ENCODE results near the gene ANKH. TPM values are rescaled to one million over a fixed set of nuclear protein-coding genes. Genes with fewer than 3 reads are reported as not detected.
"Not testable (repeated sequence)": the region's sequence is repeated elsewhere in the genome, so short reads cannot be mapped to it uniquely, and the experiment has no call there.

The ANKH gene
- total RNA-seq, 2 experiments from 2014 or later, result 83.7 to 87.0 TPM

DNA sequence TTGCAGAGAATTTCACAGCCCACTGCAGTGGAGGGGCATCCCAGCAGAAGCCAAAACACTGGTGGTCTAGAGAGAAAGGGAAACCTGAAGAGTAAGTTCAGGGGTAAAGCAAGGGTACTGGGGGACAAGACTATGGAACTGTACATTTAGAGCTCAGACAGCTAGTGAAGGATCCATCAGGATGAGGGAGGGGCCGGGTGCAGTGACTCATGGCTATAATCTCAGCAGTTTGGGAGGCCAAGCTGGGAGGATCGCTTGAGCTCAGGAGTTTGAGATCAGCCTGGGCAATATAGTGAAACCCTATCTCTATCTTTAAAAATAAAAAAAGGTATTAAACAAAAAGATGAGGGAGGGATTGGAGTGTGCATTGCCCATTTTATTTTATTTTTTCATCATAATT lies 7.8 kb upstream of the ANKH start:
- H3K36me3 Mint-ChIP-seq (ENCODE audit: low read depth), result no peaks in the 10 kb centered on the region
- CTCF ChIA-PET, result no interaction called here
- H3K9me3 Mint-ChIP-seq, result no peaks in the 10 kb centered on the region
- no peak overlapping the region for H3K27ac Mint-ChIP-seq
- H3K27me3 Mint-ChIP-seq, result peaks cover 4% of the 10 kb centered on the region
- POLR2A ChIA-PET, result no interaction called here
- no peak for DNase-seq
- no peaks in the 10 kb centered on the region for H3K4me1 Mint-ChIP-seq
- no peak overlapping the region for H3K4me3 Mint-ChIP-seq

DNA sequence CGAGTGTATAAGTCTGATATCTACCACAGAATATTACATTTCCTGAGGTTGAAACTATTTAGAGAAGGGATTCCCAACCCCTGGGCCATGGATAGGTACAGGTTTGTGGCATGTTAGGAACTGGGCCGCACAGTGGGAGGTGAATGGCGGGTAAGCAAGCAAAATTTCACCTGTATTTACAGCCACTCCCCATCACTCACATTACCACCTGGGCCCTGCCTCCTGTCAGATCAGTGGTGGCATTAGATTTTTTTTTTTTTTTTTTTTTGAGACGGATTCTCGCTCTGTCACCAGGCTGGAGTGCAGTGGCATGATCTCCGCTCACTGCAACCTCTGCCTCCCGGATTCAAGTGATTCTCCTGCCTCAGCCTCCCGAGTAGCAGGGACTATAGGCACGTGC lies 6.6 kb upstream of the ANKH start:
- H3K36me3 Mint-ChIP-seq (ENCODE audit: low read depth); POLR2A ChIA-PET; H3K4me3 Mint-ChIP-seq: not testable (repeated sequence)

DNA sequence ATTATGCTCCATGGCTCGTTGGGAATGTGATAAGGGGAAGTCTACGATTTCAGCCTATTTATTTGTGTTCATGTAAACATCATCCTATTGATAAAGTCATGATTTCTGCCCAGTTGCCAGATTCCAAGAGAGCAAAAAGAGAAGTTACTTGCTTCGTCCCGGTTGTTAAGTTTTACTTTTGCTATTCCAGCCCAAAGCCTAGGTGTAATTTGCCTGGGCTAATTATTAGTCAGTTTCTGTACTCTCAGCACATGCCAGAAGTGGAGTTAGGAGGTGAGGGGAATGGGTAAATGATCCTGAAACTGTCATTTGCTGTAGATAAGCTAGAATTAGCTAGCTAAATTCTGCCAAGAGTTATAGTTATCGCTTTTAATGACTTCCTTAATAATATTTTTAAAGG lies 4.5 kb upstream of the ANKH start:
- no peaks in the 10 kb centered on the region for H3K9me3 Mint-ChIP-seq
- peaks cover 4% of the 10 kb centered on the region for H3K27me3 Mint-ChIP-seq
- CTCF ChIA-PET, result no interaction called here
- H3K4me1 Mint-ChIP-seq, result peaks cover 6% of the 10 kb centered on the region
- no peaks in the 10 kb centered on the region for H3K36me3 Mint-ChIP-seq (ENCODE audit: low read depth)
- no peak for DNase-seq
- no peak overlapping the region for H3K27ac Mint-ChIP-seq
- POLR2A ChIA-PET, result no interaction called here
- no peak overlapping the region for H3K4me3 Mint-ChIP-seq

More for the DNA sequence above, 6.6 kb upstream of the ANKH start:
- not testable (repeated sequence) for H3K9me3 Mint-ChIP-seq, DNase-seq, H3K27ac Mint-ChIP-seq, H3K4me1 Mint-ChIP-seq, H3K27me3 Mint-ChIP-seq
- CTCF ChIA-PET, result interaction anchor here (0.9 kb wide), 1 partner anchor 151 kb away, joined by 3 read pairs; no protein-coding TSS in a partner anchor

DNA sequence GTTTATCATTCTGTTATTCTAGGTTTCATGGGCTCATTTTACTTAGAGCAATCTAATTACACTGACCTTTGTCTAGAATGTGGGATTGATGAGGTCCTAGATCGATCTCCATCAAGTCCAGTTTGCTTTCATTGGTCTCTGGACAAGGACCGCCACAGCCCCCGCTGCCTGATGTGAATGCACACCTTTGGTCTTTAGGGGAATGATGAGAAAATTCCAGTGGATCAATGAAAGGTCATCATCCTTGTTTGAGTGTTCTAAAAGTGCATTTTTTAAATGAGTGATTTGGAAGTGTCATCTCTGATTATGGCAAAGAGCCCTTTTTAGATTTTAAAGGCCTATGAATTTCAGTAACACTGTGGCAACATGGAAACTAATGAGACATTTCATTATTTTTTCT lies 2.2 kb upstream of the ANKH start:
- peaks cover 4% of the 10 kb centered on the region for H3K27me3 Mint-ChIP-seq
- no peak for DNase-seq
- peaks cover 12% of the 10 kb centered on the region for H3K36me3 Mint-ChIP-seq (ENCODE audit: low read depth)
- CTCF ChIA-PET, result interaction anchor here (0.6 to 2.1 kb wide), 7 partner anchors 73 to 169 kb away, joined by 3 to 9 read pairs (median 4); no protein-coding TSS in a partner anchor
- peaks cover 24% of the 10 kb centered on the region for H3K4me1 Mint-ChIP-seq
- peak overlapping the region; percentile 36 for H3K4me3 Mint-ChIP-seq
- H3K27ac Mint-ChIP-seq, result no peak overlapping the region
- POLR2A ChIA-PET, result interaction anchor here (1.0 to 2.4 kb wide), 3 partner anchors 64 to 292 kb away, joined by 3 to 11 read pairs (median 3); no protein-coding TSS in a partner anchor
- H3K9me3 Mint-ChIP-seq, result no peaks in the 10 kb centered on the region

DNA sequence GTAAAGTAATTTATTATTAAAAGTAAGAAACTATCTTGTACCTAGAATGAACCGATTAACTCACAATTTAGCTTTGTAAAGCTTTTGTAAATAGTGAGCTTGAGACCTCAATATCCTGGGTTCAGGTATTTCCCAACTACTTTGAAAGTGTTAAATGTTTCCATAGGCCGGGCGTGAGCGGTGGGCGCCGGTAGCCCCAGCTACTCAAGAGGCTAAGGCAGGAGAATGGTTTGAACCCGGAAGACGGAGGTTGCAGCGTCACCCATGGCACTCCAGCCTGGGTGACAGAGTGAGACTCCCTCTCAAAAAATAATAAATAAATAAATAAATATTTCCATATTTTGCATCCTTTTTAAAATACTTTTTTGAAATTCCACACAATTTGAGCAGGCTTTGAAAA lies 1.5 kb upstream of the ANKH start:
- Mint-ChIP-seq H3K36me3 (ENCODE audit: low read depth) (peaks cover 14% of the 10 kb centered on the region), H3K4me3 (no peak overlapping the region), H3K9me3 (no peaks in the 10 kb centered on the region), H3K4me1 (peaks cover 26% of the 10 kb centered on the region), H3K27ac (no peak overlapping the region), H3K27me3 (peaks cover 4% of the 10 kb centered on the region)
- CTCF ChIA-PET, result interaction anchor here (0.6 to 2.1 kb wide), 11 partner anchors 7 to 198 kb away, joined by 3 to 9 read pairs (median 3); no protein-coding TSS in a partner anchor
- no peak for DNase-seq
- POLR2A ChIA-PET, result interaction anchor here (1.0 to 2.4 kb wide), 10 partner anchors 7 to 291 kb away, joined by 3 to 16 read pairs (median 3); no protein-coding TSS in a partner anchor

DNA sequence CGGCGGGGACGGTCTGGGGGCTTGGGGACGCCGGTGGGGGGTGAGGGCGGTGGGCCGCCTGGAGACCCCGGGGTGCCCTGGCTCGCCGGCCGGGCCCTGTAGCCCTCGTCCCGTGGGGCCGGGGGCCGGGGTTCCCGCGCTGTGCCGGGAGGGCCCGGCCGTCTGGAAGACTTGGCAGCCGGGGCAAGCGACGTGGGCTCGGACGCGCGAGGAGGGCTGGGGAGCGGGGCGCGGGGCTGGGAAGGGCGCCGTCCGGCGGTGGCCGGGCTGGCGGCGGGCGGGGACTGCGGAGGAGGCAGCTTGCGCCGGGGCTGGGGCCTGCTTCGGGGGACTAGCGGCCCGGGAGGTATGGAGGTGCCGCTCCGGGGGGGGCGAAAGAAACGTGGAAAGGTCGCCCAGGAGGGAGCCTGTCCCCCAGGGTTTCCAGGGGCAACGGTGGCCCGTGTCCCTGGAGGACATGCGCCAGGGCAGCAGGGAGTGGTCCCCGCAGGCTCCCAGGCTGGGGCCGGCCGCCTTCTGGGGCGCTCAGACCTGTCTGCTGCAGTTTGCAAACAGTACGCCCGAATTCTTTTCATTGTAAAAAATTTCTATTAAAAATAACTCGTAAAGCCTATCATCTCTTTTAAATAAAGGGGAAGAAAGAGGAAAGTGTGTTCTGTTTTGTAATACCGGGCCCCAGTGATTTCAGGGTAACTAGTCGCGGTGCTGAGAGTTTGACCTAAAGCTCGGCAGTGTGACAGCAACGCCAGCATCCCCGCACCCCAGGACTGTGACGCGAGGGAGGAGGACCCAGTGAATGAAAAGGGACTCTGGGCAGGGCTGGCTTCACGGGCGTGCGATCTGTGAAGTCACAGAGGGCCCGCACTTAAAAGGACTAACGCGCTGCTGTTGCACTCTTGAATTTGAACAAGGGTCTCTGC lies 752 bp upstream of the ANKH start:
- peaks cover 16% of the 10 kb centered on the region for H3K36me3 Mint-ChIP-seq (ENCODE audit: low read depth)
- peaks cover 30% of the 10 kb centered on the region for H3K4me1 Mint-ChIP-seq
- POLR2A ChIA-PET, result interaction anchor here (1.0 to 2.4 kb wide), 10 partner anchors 8 to 290 kb away, joined by 3 to 16 read pairs (median 3); no protein-coding TSS in a partner anchor
- CTCF ChIA-PET, result interaction anchor here (0.9 to 4.3 kb wide), 12 partner anchors 8 to 198 kb away, joined by 3 to 27 read pairs (median 4); no protein-coding TSS in a partner anchor
- peak overlapping the region; percentile 84 for H3K4me3 Mint-ChIP-seq
- peak overlapping the region; percentile 80 for H3K27ac Mint-ChIP-seq
- H3K27me3 Mint-ChIP-seq, result peaks cover 4% of the 10 kb centered on the region
- DNase-seq, result peak; percentile 65
- H3K9me3 Mint-ChIP-seq, result no peaks in the 10 kb centered on the region

DNA sequence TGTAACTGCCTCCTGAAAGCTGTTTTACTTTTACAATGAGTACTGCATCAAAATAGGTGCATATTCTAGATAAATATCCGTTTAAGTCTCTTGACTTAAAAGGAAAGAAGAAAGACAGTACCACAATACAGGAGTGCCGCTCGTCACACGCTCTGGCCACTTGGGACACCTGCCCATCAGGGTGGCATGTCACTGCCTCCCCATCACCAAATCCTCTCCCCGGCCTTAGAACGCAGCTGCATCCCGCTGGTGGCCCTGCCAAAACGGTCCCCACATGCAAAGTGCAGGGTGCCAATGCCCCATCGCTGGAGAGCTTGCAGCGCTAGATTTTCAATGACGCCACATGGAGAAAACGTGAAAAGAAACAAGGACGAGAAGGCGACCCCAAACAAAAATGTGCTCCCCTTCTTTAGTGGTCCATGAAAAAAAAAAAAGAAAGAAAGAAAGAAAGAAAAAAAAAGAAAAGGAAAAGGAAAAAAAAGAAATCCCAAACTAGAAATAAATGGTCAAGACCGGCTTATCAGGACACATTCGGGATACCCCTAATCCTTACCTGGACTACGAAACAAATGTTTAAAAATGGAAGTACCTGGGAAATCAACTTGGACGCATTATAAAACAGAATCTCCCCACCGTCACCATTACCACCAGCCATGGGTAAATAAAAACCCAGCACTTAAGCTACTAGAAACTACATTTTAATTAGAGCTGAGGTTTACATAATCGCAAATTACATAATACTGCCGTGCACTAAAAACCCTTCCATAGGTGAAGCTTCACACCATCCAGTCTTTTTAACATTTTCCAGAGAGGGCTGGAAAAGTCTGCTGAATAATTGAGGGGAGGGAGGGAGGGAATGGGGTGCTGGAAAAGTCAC lies 1.0 kb downstream of the ANKH start:
- DNase-seq, result peak; percentile 64
- Mint-ChIP-seq H3K27me3 (no peaks in the 10 kb centered on the region), H3K4me3 (peak overlapping the region; percentile 89), H3K4me1 (peaks cover 32% of the 10 kb centered on the region), H3K27ac (peak overlapping the region; percentile 77), H3K9me3 (no peaks in the 10 kb centered on the region), H3K36me3 (ENCODE audit: low read depth) (peaks cover 16% of the 10 kb centered on the region)
- CTCF ChIA-PET, result interaction anchor here (0.6 to 4.3 kb wide), 14 partner anchors 10 to 185 kb away, joined by 3 to 27 read pairs (median 5); no protein-coding TSS in a partner anchor
- POLR2A ChIA-PET, result interaction anchor here (0.6 to 2.2 kb wide), 18 partner anchors 30 to 276 kb away, joined by 3 to 18 read pairs (median 4); partner anchors contain the start of gene OTULIN

DNA sequence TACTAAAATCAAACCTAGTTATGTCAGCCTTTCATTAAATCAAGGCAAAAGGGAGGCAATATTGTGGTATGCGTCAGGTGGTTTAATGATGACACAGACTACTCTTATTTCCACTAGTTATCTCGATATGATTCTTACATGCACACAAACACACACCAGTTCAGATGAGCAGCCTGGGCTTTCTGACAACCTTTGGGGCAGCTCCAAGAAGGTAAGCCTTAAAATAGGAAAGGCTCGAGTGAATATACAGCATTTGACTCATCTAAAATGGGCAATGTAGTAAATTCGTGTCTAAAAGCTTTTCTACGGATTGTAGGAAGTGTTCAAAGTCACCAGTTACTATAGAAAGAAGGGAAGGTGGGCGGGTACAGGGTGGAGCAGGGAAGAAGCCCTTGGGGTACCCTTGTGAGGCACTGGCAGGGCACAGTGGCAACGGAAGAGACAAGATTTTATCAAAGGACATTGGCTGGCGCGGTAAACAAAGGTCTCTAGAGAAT lies 1.9 kb downstream of the ANKH start:
- Mint-ChIP-seq H3K9me3 (no peaks in the 10 kb centered on the region), H3K27ac (peak overlapping the region; percentile 77), H3K36me3 (ENCODE audit: low read depth) (peaks cover 16% of the 10 kb centered on the region), H3K4me3 (peak overlapping the region; percentile 89), H3K4me1 (peaks cover 32% of the 10 kb centered on the region), H3K27me3 (no peaks in the 10 kb centered on the region)
- ChIA-PET CTCF (interaction anchor here (0.6 to 4.3 kb wide), 12 partner anchors 9 to 184 kb away, joined by 3 to 27 read pairs (median 5); no protein-coding TSS in a partner anchor), POLR2A (interaction anchor here (0.7 to 2.2 kb wide), 14 partner anchors 30 to 275 kb away, joined by 3 to 18 read pairs (median 4); partner anchors contain the start of gene OTULIN)
- peak; percentile 27 for DNase-seq

DNA sequence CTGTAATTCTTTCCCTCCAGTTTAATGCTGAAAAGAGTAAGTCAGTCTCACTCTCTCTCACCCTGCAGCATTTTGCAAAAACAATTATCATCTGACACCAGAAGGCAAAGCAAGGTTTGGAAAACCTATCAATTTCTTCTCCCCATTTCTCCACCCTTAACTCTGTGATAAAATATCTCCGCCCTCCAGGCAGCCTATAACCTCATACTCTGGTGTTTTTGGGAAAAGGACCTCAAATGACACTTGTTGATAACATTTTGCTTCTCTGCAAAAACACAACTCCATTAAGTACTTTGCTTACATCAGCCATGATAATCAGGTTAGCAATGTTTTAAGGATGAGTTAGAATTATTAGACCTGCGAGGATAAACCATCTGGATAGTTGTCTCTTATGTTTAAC lies 2.3 kb downstream of the ANKH start:
- peak overlapping the region; percentile 77 for H3K27ac Mint-ChIP-seq
- H3K9me3 Mint-ChIP-seq, result no peaks in the 10 kb centered on the region
- peaks cover 31% of the 10 kb centered on the region for H3K4me1 Mint-ChIP-seq
- H3K36me3 Mint-ChIP-seq (ENCODE audit: low read depth), result peaks cover 16% of the 10 kb centered on the region
- ChIA-PET CTCF (interaction anchor here (0.6 to 4.3 kb wide), 5 partner anchors 52 to 141 kb away, joined by 3 to 27 read pairs (median 6); no protein-coding TSS in a partner anchor), POLR2A (interaction anchor here (1.1 to 2.2 kb wide), 4 partner anchors 29 to 164 kb away, joined by 3 to 7 read pairs (median 6); no protein-coding TSS in a partner anchor)
- peak overlapping the region; percentile 89 for H3K4me3 Mint-ChIP-seq
- H3K27me3 Mint-ChIP-seq, result no peaks in the 10 kb centered on the region
- DNase-seq, result no peak

DNA sequence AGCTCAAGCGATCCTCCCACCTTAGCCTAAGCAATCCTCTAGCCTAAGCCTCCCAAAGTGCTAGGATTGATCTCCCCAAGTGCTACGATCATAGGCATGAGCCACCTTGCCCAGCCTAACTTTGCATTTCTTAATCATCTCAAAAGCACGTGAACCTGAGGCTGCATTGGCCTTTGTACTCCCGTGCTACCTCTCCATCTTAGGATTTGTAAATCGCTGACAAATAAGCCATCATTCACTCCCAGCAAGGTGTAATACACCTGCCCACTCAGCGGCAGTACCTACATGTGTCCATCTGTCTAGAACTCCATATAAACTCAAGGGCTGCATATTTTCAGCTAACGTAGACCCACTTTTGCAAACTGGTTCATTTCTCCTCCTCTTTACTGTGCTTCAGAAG lies 2.8 kb downstream of the ANKH start:
- no peaks in the 10 kb centered on the region for H3K27me3 Mint-ChIP-seq
- no peak for DNase-seq
- H3K9me3 Mint-ChIP-seq, result no peaks in the 10 kb centered on the region
- peaks cover 16% of the 10 kb centered on the region for H3K36me3 Mint-ChIP-seq (ENCODE audit: low read depth)
- POLR2A ChIA-PET, result no interaction called here
- CTCF ChIA-PET, result interaction anchor here (0.6 to 4.3 kb wide), 3 partner anchors 51 to 141 kb away, joined by 3 to 27 read pairs (median 4); no protein-coding TSS in a partner anchor
- H3K4me1 Mint-ChIP-seq, result peaks cover 30% of the 10 kb centered on the region
- peak overlapping the region; percentile 77 for H3K27ac Mint-ChIP-seq
- peak overlapping the region; percentile 89 for H3K4me3 Mint-ChIP-seq

DNA sequence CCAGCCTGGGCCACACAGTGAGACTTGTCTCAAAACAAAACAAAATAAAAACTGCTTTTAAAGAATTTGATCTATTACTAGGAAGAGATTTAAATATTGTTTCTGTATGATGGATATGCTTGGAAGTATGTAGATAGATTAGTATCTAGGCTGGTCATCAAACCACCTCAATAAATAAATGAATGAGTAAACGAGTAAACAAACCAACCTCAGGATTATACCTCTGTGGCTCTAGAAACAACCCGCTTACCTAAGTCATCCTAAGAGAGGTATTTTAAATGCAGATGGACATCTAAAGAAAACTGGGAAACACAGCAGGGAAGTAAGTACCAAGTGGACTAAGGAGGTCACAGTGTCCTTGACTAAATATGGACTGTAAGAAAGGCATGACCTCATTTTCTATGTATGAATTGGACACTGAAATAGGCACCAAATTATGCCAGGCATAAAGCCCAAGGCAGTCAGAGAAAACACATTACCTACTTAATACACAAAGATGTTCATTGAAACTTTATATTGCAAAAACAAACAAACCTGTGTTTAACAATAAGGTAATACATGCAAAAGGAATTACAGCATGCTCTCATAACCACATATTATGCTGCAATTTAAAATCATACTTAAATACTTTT lies 7.3 kb downstream of the ANKH start:
- H3K9me3 Mint-ChIP-seq, result no peaks in the 10 kb centered on the region
- ChIA-PET POLR2A (no interaction called here), CTCF (no interaction called here)
- peaks cover 9% of the 10 kb centered on the region for H3K36me3 Mint-ChIP-seq (ENCODE audit: low read depth)
- DNase-seq, result no peak
- peaks cover 19% of the 10 kb centered on the region for H3K4me1 Mint-ChIP-seq
- no peaks in the 10 kb centered on the region for H3K27me3 Mint-ChIP-seq
- no peak overlapping the region for H3K4me3 Mint-ChIP-seq
- no peak overlapping the region for H3K27ac Mint-ChIP-seq

DNA sequence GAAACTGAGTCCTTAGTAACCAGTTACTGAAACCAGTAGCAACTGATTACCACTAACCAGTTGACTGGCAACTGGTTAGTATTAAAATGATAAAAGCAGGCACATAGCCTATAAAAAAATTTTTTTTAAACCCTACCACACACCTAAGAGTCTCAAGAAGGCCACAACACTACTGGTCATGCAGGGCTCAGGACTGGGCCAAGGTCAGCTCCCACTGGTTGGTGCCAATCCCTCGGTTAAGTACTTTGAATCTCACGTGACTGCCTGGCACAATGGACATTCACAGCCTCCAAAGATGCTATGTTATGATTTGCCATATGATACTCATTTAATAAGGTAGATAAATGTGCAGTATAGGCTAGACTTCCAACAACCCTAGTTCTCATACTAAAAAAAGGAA lies 8.5 kb downstream of the ANKH start:
- peaks cover 2% of the 10 kb centered on the region for H3K36me3 Mint-ChIP-seq (ENCODE audit: low read depth)
- H3K27ac Mint-ChIP-seq, result no peak overlapping the region
- H3K9me3 Mint-ChIP-seq, result no peaks in the 10 kb centered on the region
- CTCF ChIA-PET, result interaction anchor here (0.6 kb wide), 1 partner anchor 159 kb away, joined by 4 read pairs; no protein-coding TSS in a partner anchor
- no peak for DNase-seq
- no peaks in the 10 kb centered on the region for H3K27me3 Mint-ChIP-seq
- H3K4me3 Mint-ChIP-seq, result no peak overlapping the region
- peaks cover 12% of the 10 kb centered on the region for H3K4me1 Mint-ChIP-seq
- POLR2A ChIA-PET, result no interaction called here

Data from activated CD4-positive, alpha-beta memory T cell treated with anti-CD3 and anti-CD28 coated beads, Interleukin-2, amount 10 ng/mL, durations not matched to agents 7 days and 5 days (primary cell).